OCI-LY1 (cell line): ENCODE data around the gene IL24.

Experiments used
- EZH2 ChIP-seq: fragments of 200-600 bp; sonication (generic), shearing (Covaris generic); IDR thresholded peaks from 2 replicates; pipeline ENCODE4 v1.8.0; 2017; ENCODE audit warnings: borderline replicate concordance, mixed run types, mild to moderate bottlenecking, antibody characterized with exemption, low read length, moderate library complexity, mixed read lengths
- TF ChIP-seq, protein P1 (sequence below): fragments of 200-600 bp; sonication (generic), shearing (Covaris generic); IDR thresholded peaks from 2 replicates; pipeline ENCODE4 v1.5.1; 2017; ENCODE audit warnings: mild to moderate bottlenecking, antibody characterized with exemption, low read length, moderate library complexity, mixed read lengths

GRCh38 chr1:206872139-206872538 lies 25.1 kb upstream of the IL24 start:
- TF ChIP-seq, protein P1, sequence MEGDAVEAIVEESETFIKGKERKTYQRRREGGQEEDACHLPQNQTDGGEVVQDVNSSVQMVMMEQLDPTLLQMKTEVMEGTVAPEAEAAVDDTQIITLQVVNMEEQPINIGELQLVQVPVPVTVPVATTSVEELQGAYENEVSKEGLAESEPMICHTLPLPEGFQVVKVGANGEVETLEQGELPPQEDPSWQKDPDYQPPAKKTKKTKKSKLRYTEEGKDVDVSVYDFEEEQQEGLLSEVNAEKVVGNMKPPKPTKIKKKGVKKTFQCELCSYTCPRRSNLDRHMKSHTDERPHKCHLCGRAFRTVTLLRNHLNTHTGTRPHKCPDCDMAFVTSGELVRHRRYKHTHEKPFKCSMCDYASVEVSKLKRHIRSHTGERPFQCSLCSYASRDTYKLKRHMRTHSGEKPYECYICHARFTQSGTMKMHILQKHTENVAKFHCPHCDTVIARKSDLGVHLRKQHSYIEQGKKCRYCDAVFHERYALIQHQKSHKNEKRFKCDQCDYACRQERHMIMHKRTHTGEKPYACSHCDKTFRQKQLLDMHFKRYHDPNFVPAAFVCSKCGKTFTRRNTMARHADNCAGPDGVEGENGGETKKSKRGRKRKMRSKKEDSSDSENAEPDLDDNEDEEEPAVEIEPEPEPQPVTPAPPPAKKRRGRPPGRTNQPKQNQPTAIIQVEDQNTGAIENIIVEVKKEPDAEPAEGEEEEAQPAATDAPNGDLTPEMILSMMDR: no peak
- no peak for TF ChIP-seq EZH2
